Measurements from ENCODE around the gene IGFN1.

IGFN1 gene

DNA sequence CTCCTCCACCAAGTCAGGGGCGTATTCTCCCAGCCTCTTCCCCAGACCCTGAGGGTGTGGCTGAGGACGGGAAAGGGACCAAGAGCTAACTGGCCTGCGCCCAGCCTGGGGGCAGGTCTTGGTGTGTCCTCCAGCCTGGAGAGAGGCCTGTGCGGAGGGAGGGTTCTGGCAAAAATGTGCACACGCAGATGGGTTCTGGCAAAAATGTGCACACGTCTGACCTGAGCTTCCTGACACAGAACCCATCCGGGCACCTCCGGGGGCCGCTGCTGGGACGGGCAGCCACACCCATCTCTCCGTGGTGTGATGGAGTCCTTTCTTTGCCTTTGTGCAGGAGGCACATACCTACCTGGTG, 69.6 kb downstream of the IGFN1 start:
- TF ChIP-seq, protein P1, sequence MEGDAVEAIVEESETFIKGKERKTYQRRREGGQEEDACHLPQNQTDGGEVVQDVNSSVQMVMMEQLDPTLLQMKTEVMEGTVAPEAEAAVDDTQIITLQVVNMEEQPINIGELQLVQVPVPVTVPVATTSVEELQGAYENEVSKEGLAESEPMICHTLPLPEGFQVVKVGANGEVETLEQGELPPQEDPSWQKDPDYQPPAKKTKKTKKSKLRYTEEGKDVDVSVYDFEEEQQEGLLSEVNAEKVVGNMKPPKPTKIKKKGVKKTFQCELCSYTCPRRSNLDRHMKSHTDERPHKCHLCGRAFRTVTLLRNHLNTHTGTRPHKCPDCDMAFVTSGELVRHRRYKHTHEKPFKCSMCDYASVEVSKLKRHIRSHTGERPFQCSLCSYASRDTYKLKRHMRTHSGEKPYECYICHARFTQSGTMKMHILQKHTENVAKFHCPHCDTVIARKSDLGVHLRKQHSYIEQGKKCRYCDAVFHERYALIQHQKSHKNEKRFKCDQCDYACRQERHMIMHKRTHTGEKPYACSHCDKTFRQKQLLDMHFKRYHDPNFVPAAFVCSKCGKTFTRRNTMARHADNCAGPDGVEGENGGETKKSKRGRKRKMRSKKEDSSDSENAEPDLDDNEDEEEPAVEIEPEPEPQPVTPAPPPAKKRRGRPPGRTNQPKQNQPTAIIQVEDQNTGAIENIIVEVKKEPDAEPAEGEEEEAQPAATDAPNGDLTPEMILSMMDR (IDR thresholded peaks at IDR 0.05; ENCODE audit: unreplicated experiment in 3 of 3), result no peak
- Mint-ChIP-seq H3K4me3 (peak overlapping the region in 1 of 3 experiments; percentile 17), H3K36me3 (ENCODE audit: low read depth) (no peaks in the 10 kb centered on the region), H3K9me3 (peaks cover 3% of the 10 kb centered on the region), H3K27me3 (ENCODE audit: low read depth) (peaks cover 38% of the 10 kb centered on the region), H3K27ac (no peak overlapping the region), H3K4me1 (peaks cover 6% of the 10 kb centered on the region)

DNA sequence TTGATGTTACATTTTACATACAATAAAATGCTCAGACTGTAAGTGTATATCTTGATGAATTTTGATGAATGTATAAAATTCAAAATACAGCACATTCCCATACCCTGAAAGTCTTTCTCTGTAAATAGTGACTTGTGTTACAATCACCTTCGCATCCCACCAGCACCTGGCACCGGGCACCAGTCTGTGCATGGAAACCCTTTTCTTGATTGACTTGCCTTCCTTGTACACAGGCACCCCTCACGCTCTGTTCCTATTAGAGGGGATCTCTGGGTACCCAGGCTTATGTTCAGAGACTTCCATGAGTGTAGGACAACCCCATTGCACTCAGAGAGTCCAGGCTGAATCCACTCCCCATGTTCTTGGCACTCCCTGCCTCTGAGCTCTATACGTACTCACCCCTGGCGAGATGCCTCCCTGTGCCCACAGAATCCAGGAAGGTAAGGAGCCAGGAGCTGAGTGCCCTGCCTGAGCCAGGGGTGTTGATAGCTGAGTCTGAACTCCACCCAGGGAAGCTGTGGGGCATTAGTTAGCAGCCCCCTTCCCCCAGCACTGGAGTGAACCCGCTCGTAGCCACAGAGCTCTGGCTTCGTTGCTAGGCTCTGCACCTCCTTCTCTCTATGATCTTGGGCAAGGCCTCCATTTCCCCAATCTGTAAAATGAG, 70.2 kb downstream of the IGFN1 start:
- Mint-ChIP-seq H3K9me3 (peaks cover 3% of the 10 kb centered on the region), H3K4me3 (peak overlapping the region in 1 of 3 experiments; percentile 17), H3K36me3 (ENCODE audit: low read depth) (no peaks in the 10 kb centered on the region)

DNA sequence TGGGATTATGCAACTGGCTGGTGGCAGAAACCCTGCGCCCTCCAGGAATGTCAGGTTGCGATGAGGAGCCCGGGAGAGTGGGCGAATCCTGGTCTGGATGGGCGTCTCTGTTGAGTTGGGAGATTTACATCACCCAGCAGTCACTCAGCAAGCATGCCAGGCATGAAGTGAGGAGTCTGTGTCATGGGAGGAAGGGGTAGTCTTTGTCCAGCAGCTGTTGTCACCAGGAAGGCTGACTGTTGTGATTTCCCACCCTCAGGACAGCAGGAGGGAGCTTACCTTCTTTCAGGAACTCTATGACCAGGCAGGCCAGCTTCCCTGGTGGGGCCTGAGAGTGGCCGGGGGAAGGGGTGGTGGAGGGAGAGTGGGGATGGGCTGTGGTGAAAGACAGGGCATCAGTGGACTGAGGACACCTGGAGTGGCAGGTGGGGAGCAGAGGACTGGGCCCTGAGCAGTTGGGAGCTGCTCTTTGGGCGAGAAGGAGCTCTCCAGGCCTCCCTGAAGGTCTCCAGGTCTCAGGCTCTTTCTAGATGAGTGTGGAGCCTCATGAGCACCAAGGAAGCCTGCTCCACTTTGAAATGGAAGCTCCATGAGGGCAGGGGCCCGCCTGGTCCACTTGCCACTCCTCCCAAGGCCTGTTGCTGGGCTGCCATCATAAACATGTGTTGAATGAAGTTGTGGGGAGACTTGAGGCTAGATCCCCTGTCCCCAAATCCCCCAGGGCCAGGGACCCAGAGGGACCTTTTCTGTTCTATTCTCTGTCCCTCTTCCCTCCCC, 71.3 kb downstream of the IGFN1 start:
- Mint-ChIP-seq H3K9me3 (peaks cover 3% of the 10 kb centered on the region), H3K4me1 (peaks cover 13% of the 10 kb centered on the region), H3K27me3 (ENCODE audit: low read depth) (peaks cover 38% of the 10 kb centered on the region), H3K27ac (no peak overlapping the region), H3K4me3 (no peak overlapping the region), H3K36me3 (ENCODE audit: low read depth) (no peaks in the 10 kb centered on the region)
- TF ChIP-seq, protein P1 (IDR thresholded peaks at IDR 0.05; ENCODE audit: unreplicated experiment in 3 of 3), result no peak

More for the DNA sequence above, 70.2 kb downstream of the IGFN1 start:
- TF ChIP-seq, protein P1 (IDR thresholded peaks at IDR 0.05; ENCODE audit: unreplicated experiment in 3 of 3), result no peak
- Mint-ChIP-seq H3K4me1 (peaks cover 6% of the 10 kb centered on the region), H3K27me3 (ENCODE audit: low read depth) (peaks cover 38% of the 10 kb centered on the region), H3K27ac (no peak overlapping the region)

DNA sequence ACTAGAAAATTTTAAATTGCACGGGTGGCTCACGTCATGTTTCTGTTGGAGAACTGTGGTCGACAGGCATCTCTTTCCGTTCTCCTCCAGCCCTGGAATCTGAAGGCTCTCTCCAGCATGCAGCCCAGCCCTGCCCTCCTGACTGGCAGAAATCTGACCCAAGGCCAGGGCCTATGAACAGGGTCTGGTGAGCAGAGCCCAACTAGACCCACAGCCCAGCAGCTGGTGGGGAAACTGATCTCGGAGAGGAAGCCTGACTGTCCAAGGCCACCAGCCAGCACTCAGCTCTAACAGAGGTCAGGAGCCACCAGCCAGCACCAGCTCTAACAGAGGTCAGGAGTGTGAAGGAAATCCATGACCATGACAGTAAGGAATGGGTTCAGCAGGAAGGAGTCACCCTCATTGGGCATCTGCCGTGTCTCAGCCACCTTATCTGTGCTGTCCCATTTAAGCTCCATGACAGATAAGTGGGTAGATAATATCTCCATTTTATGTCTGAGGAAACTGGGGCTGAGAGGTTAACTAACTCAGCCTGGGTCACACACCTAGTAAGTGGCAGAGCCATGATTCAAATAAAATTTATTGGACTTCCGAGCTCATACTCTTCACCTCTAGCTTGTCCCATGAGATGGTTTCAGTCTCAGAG, 72.5 kb downstream of the IGFN1 start:
- Mint-ChIP-seq H3K9me3 (peaks cover 3% of the 10 kb centered on the region), H3K4me3 (no peak overlapping the region), H3K4me1 (peaks cover 23% of the 10 kb centered on the region), H3K27ac (no peak overlapping the region), H3K27me3 (ENCODE audit: low read depth) (peaks cover 38% of the 10 kb centered on the region), H3K36me3 (ENCODE audit: low read depth) (no peaks in the 10 kb centered on the region)
- TF ChIP-seq, protein P1 (IDR thresholded peaks at IDR 0.05; ENCODE audit: unreplicated experiment in 3 of 3), result no peak

DNA sequence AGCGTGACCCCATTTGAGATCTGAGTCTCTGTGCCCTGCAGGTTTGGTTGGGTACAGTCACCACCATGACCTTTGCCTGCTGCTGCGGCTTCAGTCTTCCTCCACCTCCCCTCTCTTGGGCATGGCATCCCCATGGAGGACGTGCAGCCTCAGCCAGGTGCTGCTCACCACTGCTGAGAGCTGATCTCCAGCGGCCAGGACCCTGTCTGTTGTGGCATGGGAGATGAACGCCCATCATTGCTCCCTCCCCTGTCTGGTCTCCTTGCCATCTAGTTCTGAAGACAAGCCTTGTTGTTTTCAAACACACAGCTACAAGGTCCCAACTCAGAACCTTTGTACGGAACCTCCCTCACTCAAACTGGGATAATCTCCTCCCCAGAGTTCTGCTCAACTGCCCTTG, 73.4 kb downstream of the IGFN1 start:
- H3K36me3 Mint-ChIP-seq (ENCODE audit: low read depth), result no peaks in the 10 kb centered on the region
- H3K4me1 Mint-ChIP-seq, result peaks cover 32% of the 10 kb centered on the region
- peaks cover 3% of the 10 kb centered on the region for H3K9me3 Mint-ChIP-seq

More for the DNA sequence above, 73.4 kb downstream of the IGFN1 start:
- Mint-ChIP-seq H3K4me3 (no peak overlapping the region), H3K27ac (no peak overlapping the region), H3K27me3 (ENCODE audit: low read depth) (peaks cover 38% of the 10 kb centered on the region)
- TF ChIP-seq, protein P1 (IDR thresholded peaks at IDR 0.05; ENCODE audit: unreplicated experiment in 3 of 3), result no peak

All from nephron (organoid).